Activated B cell treated with CpG ODN at 0.5 μM for 24 hours (primary cell): ENCODE data around the gene TRPT1. TPM values are rescaled to one million over a fixed set of nuclear protein-coding genes. Genes with fewer than 3 reads are reported as not detected.

Source experiments
- ATAC-seq: fragments of 200-7000 bp; cut with Tn5 transposase; one replicate; pipeline ENCODE4 v1.10.0; 2021; ENCODE audit warnings: low read depth, mild to moderate bottlenecking, moderate library complexity
- CTCF ChIA-PET: fragments of 350-600 bp; sonication (Branson Sonifier 250); formaldehyde crosslinking; loops from one replicate; lab custom pipeline; 2021; ENCODE audit warnings: antibody characterized with exemption; lab: Charles Lee
- POLR2A ChIA-PET: fragments of 350-600 bp; sonication (Branson Sonifier 250); formaldehyde crosslinking; loops from one replicate; lab custom pipeline; 2021; ENCODE audit warnings: antibody characterized with exemption; lab: Charles Lee
- DNase-seq: peaks from one replicate; pipeline ENCODE4 v3.0.0; 2022
- H3K27ac Mint-ChIP-seq: one replicate; pipeline ENCODE4 v1.8.0; 2020; ENCODE audit warnings: mixed read lengths
- H3K27me3 Mint-ChIP-seq: one replicate; pipeline ENCODE4 v1.8.0; 2021; ENCODE audit warnings: mixed read lengths
- H3K36me3 Mint-ChIP-seq: one replicate; pipeline ENCODE4 v1.8.0; 2021; ENCODE audit warnings: low read depth, mixed read lengths
- H3K4me1 Mint-ChIP-seq: one replicate; pipeline ENCODE4 v1.8.0; 2021; ENCODE audit warnings: mixed read lengths
- H3K4me3 Mint-ChIP-seq: one replicate; pipeline ENCODE4 v1.8.0; 2020; ENCODE audit warnings: mild to moderate bottlenecking, mixed read lengths
- H3K9me3 Mint-ChIP-seq: one replicate; pipeline ENCODE4 v1.8.0; 2020; ENCODE audit warnings: mixed read lengths
- intact Hi-C: fragments of 100-400 bp; cut with micrococcal nuclease; formaldehyde crosslinking; loops from one replicate; pipeline ENCODE4 v1.15.1; 2024
- total RNA-seq: library from RNA; stranded (reverse); gene quantifications from 2 replicates; pipeline ENCODE4 v1.2.3, GENCODE V29; 2022
- TF ChIP-seq, protein P1 (sequence below): fragments of 200-600 bp; IDR thresholded peaks from one replicate; pipeline ENCODE4 v1.8.0; 2022; ENCODE audit warnings: antibody characterized with exemption, mild to moderate bottlenecking

TRPT1 gene
- total RNA-seq, 1 donor from 2014 or later: 50.6 TPM

DNA sequence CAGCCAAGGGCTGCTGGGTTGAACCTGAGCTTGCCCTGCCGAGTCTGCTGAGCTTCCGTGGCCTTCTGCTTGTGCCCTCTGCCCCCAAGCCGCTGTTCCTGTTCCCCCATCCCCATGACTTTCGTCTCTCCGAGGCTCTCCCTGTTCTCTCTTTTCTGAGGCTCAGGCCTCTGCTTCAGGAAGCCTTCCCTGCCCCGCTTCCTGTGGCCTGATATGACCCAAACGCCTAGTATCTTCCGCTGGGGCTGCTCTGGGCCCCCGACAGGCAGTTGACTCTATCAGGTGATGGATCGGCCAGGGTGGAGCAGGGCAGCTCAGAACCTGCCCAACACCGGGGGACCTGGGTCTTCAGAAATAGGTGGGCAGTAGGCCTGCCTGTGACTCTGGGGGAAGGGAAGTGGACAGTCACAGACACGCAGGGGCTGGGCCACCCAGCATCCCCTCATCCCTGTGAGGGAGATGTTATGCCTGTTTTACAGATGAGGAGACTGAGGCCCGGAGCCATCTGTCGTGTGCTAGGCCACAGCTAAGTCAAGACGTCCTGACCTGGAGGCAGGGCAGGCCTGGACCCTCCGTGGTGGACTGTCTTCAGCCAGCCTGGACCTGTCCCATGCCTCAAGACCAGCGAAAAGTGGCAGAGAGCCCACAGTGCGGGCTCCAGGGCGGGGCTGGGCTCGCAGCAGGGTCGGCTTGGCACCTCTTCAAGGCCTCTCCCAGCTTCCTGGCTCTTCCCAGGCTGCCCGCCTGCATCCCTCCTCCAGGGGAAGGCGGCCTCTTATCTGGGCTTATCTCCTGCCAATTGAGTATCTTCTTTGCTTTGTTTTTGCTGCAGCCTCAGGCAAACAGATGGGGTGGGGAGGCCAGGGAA lies 42.3 kb upstream of the TRPT1 start:
- intact Hi-C loops: no loop called here
- peaks cover 11% of the 10 kb centered on the region for H3K36me3 Mint-ChIP-seq
- TF ChIP-seq, protein P1, sequence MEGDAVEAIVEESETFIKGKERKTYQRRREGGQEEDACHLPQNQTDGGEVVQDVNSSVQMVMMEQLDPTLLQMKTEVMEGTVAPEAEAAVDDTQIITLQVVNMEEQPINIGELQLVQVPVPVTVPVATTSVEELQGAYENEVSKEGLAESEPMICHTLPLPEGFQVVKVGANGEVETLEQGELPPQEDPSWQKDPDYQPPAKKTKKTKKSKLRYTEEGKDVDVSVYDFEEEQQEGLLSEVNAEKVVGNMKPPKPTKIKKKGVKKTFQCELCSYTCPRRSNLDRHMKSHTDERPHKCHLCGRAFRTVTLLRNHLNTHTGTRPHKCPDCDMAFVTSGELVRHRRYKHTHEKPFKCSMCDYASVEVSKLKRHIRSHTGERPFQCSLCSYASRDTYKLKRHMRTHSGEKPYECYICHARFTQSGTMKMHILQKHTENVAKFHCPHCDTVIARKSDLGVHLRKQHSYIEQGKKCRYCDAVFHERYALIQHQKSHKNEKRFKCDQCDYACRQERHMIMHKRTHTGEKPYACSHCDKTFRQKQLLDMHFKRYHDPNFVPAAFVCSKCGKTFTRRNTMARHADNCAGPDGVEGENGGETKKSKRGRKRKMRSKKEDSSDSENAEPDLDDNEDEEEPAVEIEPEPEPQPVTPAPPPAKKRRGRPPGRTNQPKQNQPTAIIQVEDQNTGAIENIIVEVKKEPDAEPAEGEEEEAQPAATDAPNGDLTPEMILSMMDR: no peak
- peak overlapping the region; percentile 95 for H3K27ac Mint-ChIP-seq
- ChIA-PET CTCF (interaction anchor here (0.7 to 5.7 kb wide), 7 partner anchors 16 to 64 kb away, joined by 3 to 55 read pairs (median 6); partner anchors contain the start of genes CATSPERZ, PLCB3, PRDX5 and TRMT112), POLR2A (interaction anchor here (0.8 to 6.0 kb wide), 13 partner anchors 14 to 1427 kb away, joined by 3 to 119 read pairs (median 22); partner anchors contain the start of genes BAD, DNAJC4, ESRRA and FERMT3)
- H3K4me3 Mint-ChIP-seq: peak overlapping the region; percentile 97
- no peaks in the 10 kb centered on the region for H3K27me3 Mint-ChIP-seq
- no peak for DNase-seq
- H3K4me1 Mint-ChIP-seq: peaks cover 23% of the 10 kb centered on the region
- no peaks in the 10 kb centered on the region for H3K9me3 Mint-ChIP-seq
- ATAC-seq: no peak

DNA sequence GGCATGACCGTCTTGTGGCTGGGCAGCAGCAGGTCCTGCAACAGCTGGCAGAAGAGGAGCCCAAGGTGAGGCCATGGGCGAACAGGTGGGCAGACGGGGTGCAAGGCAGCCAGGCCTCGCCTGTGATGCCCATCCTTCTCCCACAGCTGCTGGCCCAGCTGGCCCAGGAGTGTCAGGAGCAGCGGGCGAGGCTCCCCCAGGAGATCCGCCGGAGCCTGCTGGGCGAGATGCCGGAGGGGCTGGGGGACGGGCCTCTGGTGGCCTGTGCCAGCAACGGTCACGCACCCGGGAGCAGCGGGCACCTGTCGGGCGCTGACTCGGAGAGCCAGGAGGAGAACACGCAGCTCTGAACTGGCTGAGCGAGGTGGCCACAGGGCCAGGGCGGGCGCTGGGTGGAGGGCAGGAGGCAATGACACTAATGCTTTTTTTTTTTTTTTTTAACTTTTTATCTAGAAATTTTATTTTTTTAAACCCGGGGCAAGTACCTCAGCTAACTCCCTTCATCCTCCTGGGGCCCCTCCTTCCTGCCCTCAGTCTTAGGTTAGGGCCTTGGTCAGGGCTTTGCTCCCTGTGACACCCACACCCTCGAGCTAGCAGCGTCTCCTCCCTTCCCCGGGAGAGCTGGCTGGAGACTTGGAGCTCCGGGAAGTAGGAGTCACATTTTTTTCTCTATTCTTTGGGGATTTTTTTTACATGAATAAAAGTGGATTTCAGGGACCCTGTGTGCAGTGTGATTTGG lies 41.4 kb upstream of the TRPT1 start:
- ATAC-seq: no peak
- POLR2A ChIA-PET: interaction anchor here (4.7 to 6.0 kb wide), 2 partner anchors 22 to 61 kb away, joined by 81 read pairs; partner anchors contain the start of genes FERMT3 and PPP1R14B
- no peak overlapping the region for H3K27ac Mint-ChIP-seq
- H3K36me3 Mint-ChIP-seq: peaks cover 12% of the 10 kb centered on the region
- H3K9me3 Mint-ChIP-seq: no peaks in the 10 kb centered on the region
- H3K4me1 Mint-ChIP-seq: peaks cover 23% of the 10 kb centered on the region
- intact Hi-C loops: no loop called here
- CTCF ChIA-PET: interaction anchor here (1.1 to 5.7 kb wide), 2 partner anchors 15 to 35 kb away, joined by 3 to 55 read pairs; partner anchors contain the start of gene CATSPERZ
- no peaks in the 10 kb centered on the region for H3K27me3 Mint-ChIP-seq
- no peak for DNase-seq
- no peak overlapping the region for H3K4me3 Mint-ChIP-seq
- TF ChIP-seq, protein P1: no peak

DNA sequence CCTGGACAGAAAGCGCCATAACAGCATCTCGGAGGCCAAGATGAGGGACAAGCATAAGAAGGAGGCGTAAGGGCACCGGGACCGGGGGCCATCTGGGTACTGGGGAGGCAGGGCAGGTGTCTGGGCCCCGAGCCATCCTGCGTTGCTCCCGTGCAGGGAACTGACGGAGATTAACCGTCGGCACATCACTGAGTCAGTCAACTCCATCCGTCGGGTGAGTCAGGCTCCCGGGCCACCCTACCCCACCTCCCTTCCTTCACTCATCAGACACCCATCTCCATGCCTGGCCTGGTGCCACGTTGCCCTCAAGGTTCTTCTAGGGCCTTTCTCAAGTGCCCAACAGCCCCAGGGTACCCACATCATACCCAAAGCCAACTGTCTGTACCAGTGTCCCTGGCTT lies 40.4 kb upstream of the TRPT1 start:
- Mint-ChIP-seq H3K36me3 (peaks cover 9% of the 10 kb centered on the region), H3K4me1 (peaks cover 19% of the 10 kb centered on the region), H3K9me3 (no peaks in the 10 kb centered on the region), H3K27ac (no peak overlapping the region), H3K4me3 (no peak overlapping the region), H3K27me3 (no peaks in the 10 kb centered on the region)
- TF ChIP-seq, protein P1: no peak
- no peak for DNase-seq
- ChIA-PET CTCF (no interaction called here), POLR2A (no interaction called here)
- intact Hi-C loops: no loop called here
- no peak for ATAC-seq

DNA sequence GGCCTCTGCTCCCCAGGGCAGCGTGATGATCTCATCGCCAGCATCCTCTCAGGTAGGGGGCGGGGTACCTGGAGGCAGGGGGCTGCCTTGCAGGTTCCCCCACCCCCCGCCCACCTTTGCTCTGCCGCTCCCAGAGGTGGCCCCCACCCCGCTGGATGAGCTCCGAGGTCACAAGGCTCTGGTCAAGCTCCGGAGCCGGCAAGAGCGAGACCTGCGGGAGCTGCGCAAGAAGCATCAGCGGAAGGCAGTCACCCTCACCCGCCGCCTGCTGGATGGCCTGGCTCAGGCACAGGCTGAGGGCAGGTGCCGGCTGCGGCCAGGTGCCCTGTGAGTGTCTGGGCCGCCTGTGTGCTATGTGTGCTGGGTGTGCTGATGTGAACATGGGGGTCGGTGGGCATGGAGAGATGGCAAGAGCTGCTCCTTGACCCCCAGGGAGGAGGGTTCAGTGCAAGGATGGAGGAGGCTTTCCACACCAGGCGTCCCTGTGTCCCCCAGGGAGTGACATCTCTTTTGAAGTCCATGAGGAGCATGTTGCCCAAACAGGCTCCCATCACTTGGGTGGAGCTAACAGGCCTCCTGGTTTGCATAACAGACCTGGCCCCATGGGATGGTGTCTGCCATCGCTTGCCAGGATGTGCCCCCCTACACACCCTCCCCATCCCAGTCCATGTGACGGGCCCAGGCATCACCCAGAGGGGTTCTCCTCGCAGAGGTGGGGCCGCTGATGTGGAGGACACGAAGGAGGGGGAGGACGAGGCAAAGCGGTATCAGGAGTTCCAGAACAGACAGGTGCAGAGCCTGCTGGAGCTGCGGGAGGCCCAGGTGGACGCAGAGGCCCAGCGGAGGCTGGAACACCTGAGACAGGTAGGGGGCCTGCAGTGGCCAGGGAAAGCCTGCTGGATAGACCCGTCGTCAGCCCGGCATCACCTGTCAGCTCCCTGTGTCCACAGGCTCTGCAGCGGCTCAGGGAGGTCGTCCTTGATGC lies 39.5 kb upstream of the TRPT1 start:
- Mint-ChIP-seq H3K4me1 (peaks cover 19% of the 10 kb centered on the region), H3K36me3 (peaks cover 8% of the 10 kb centered on the region), H3K4me3 (no peak overlapping the region), H3K27ac (no peak overlapping the region), H3K27me3 (no peaks in the 10 kb centered on the region), H3K9me3 (no peaks in the 10 kb centered on the region)
- CTCF ChIA-PET: no interaction called here
- intact Hi-C loops: no loop called here
- POLR2A ChIA-PET: interaction anchor here (1.0 to 1.2 kb wide), 2 partner anchors 19 to 60 kb away, joined by 3 read pairs; partner anchors contain the start of gene BAD
- DNase-seq (no peak), ATAC-seq (no peak)
- TF ChIP-seq, protein P1: no peak
